Vagina (tissue), 2 donors: ENCODE measurements around the gene TMEM141. TPM values are rescaled to one million over a fixed set of nuclear protein-coding genes. Genes with fewer than 3 reads are reported as not detected.
"Not testable (repeated sequence)": the region's sequence is repeated elsewhere in the genome, so short reads cannot be mapped to it uniquely, and the experiment has no call there.

Source experiments
- DNase-seq, 2 donors: peaks; one replicate each; pipeline ENCODE4 v3.0.0-alpha.2; 2017; ENCODE audit errors: extremely low spot score in 2 of 2
- H3K27ac ChIP-seq: fragments of 200-600 bp; sonication (generic); one replicate; pipeline ENCODE4 v1.5.1; 2019
- H3K27me3 ChIP-seq: fragments of 200-600 bp; sonication (generic); one replicate; pipeline ENCODE4 v1.5.1; 2019
- H3K36me3 ChIP-seq, 2 donors: fragments of 200-600 bp; sonication (generic); one replicate each; pipeline ENCODE4 v1.5.1; 2017 to 2019
- H3K4me1 ChIP-seq: fragments of 200-600 bp; sonication (generic); one replicate; pipeline ENCODE4 v1.5.1; 2019
- H3K4me3 ChIP-seq, 2 donors: fragments of 200-600 bp; sonication (generic); 1 replicate in 1 of 2; 2 replicates in 1 of 2; pipeline ENCODE4 v1.5.1; 2016 to 2019
- H3K9me3 ChIP-seq: fragments of 200-600 bp; sonication (generic); one replicate; pipeline ENCODE4 v1.5.1; 2019
- CTCF ChIP-seq, 3 experiments: fragments of 450-650 bp in 2 of 3; fragments of 200-600 bp in 1 of 3; sonication (generic) in 1 of 3; IDR thresholded peaks; one replicate each; pipeline ENCODE4 v1.5.1; 2017 to 2019; ENCODE audit warnings: antibody characterized with exemption in 3 of 3, mild to moderate bottlenecking in 2 of 3, moderate library complexity in 2 of 3
- POLR2A ChIP-seq, 2 donors: fragments of 450-650 bp; IDR thresholded peaks; one replicate each; pipeline ENCODE4 v1.6.1; 2017; ENCODE audit warnings: antibody characterized with exemption in 2 of 2, mild to moderate bottlenecking in 2 of 2, moderate library complexity in 2 of 2
- POLR2AphosphoS5 ChIP-seq, 2 donors: sonication (generic); formaldehyde crosslinking; IDR thresholded peaks; one replicate each; pipeline ENCODE4 v1.9.0; 2017; ENCODE audit warnings: antibody characterized with exemption in 2 of 2, mild to moderate bottlenecking in 2 of 2, low read depth in 1 of 2; ENCODE audit not compliant: insufficient read depth in 1 of 2
- intact Hi-C: fragments of 100-400 bp; cut with DNase I; formaldehyde crosslinking; loops from one replicate; pipeline ENCODE4 v1.15.1; 2023
- total RNA-seq: library from RNA; depleted of rRNA; stranded (reverse); fragments of >200 nt; gene quantifications from one replicate; pipeline ENCODE4 v1.2.3, GENCODE V29; 2016

TMEM141 gene
- total RNA-seq, 1 donor from 2014 or later: 64.1 TPM

DNA sequence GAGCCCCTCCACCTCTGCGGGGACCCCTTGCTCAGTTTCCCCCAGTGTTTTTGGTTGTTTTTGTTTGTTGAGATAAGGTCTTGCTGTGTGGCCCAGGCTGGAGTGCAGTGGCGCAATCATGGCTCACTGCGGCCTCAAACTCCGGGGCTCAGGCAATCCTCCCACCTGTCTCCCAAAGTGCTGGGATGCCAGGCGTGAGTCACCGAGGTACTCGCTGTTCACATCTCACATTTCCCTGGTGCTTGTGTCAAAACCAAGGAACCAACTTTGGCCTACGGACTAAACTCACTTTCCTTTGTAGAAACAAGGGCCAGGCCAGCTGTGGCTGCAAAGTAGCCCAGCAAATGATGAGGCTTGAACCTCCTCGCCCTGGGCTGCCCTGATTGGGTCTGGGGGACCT, 41.4 kb downstream of the TMEM141 start:
- TF ChIP-seq POLR2AphosphoS5 (IDR thresholded peaks at IDR 0.05; ENCODE audit: insufficient read depth in 1 of 2, low read depth in 1 of 2) (no peak), POLR2A (IDR thresholded peaks at IDR 0.05) (no peak), CTCF (IDR thresholded peaks at IDR 0.05) (no peak)
- peaks cover 0 to 45% of the 10 kb centered on the region in 2 donors for H3K36me3 ChIP-seq

GRCh38 chr9:136833381-136834048, 42.4 kb downstream of the TMEM141 start:
- intact Hi-C loops, H3K4me1 ChIP-seq, DNase-seq, H3K27me3 ChIP-seq, H3K27ac ChIP-seq, H3K4me3 ChIP-seq, H3K9me3 ChIP-seq: not testable (repeated sequence)
- peaks cover 0 to 40% of the 10 kb centered on the region in 2 donors for H3K36me3 ChIP-seq

More for the DNA sequence above, 41.4 kb downstream of the TMEM141 start:
- Histone ChIP-seq H3K27ac (no peak overlapping the region), H3K4me3 (no peak overlapping the region), H3K4me1 (no peaks in the 10 kb centered on the region), H3K9me3 (no peaks in the 10 kb centered on the region), H3K27me3 (no peaks in the 10 kb centered on the region)
- no peak for DNase-seq
- intact Hi-C loops: no loop called here

- intact Hi-C loops: no loop called here
- no peak overlapping the region for H3K4me3 ChIP-seq
- DNase-seq: no peak
- H3K9me3 ChIP-seq: no peaks in the 10 kb centered on the region
- peaks cover 0 to 40% of the 10 kb centered on the region in 2 donors for H3K36me3 ChIP-seq
- no peaks in the 10 kb centered on the region for H3K4me1 ChIP-seq
- H3K27me3 ChIP-seq: no peaks in the 10 kb centered on the region
- TF ChIP-seq CTCF (IDR thresholded peaks at IDR 0.05): no peak
- no peak for TF ChIP-seq POLR2A (IDR thresholded peaks at IDR 0.05)
- no peak for TF ChIP-seq POLR2AphosphoS5 (IDR thresholded peaks at IDR 0.05; ENCODE audit: insufficient read depth in 1 of 2, low read depth in 1 of 2)
- H3K27ac ChIP-seq: no peak overlapping the region
These were observed 44.2 kb downstream of the TMEM141 start for GRCh38 chr9:136835162-136835931.

DNA sequence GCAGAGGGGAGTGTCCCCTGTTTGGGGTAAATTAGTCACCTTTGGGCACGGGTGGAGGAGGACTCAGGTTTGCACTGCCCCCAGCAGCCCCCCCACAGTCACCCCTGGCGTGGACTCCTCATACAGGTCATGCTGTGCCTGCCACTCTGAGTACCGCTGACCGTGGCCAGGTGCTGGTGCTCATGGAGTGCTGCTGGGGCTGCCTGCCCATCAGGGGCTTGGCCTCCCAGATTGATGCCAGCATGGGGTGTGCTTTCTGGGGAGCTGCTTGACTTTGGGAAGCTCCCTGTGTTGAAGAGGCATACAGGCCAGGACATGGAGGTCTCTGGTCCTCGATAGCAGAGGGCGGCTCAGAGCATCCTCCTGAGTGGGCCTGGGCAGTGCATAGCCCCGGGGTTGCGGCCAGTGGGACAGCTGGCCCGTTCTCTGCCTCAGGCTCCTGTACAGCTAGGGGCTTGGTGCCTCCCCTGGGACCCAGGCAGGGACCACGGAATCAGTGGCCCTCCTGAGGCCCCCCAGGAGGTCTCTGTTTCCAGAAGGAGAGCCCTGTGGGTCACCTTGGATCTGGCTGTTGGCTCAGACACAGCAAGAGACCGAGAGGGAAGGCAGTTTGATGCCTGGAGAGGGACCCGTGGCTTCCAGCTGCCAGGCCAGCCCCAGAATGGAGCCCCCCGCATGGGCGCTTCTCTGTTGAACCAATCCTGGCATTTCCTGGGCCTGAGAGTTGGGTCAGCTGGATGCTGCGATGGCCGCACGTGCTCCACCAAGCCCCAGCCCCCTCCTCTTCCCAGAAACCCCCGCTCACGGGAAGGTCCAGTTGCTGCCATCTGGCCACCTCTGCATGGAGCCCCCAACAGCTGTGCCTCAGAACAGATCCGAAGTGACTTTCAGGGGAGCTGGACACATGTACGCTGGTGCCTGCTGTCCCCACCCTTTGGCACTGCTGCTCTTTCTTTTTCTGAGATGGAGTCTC, 45.1 kb downstream of the TMEM141 start:
- intact Hi-C loops: no loop called here
- no peak overlapping the region for H3K27ac ChIP-seq
- no peaks in the 10 kb centered on the region for H3K27me3 ChIP-seq
- no peak for TF ChIP-seq POLR2A (IDR thresholded peaks at IDR 0.05)
- TF ChIP-seq POLR2AphosphoS5 (IDR thresholded peaks at IDR 0.05; ENCODE audit: insufficient read depth in 1 of 2, low read depth in 1 of 2): no peak
- TF ChIP-seq CTCF (IDR thresholded peaks at IDR 0.05): no peak
- DNase-seq: no peak
- peaks cover 2% of the 10 kb centered on the region for H3K4me1 ChIP-seq
- peaks cover 0 to 32% of the 10 kb centered on the region in 2 donors for H3K36me3 ChIP-seq
- H3K4me3 ChIP-seq: no peak overlapping the region
- H3K9me3 ChIP-seq: no peaks in the 10 kb centered on the region

GRCh38 chr9:136837146-136837855, 46.2 kb downstream of the TMEM141 start:
- H3K27me3 ChIP-seq: no peaks in the 10 kb centered on the region
- no peak for TF ChIP-seq POLR2A (IDR thresholded peaks at IDR 0.05)
- no peak for TF ChIP-seq POLR2AphosphoS5 (IDR thresholded peaks at IDR 0.05; ENCODE audit: insufficient read depth in 1 of 2, low read depth in 1 of 2)
- no peak for TF ChIP-seq CTCF (IDR thresholded peaks at IDR 0.05)
- no peak overlapping the region for H3K4me3 ChIP-seq
- no peak for DNase-seq
- no peak overlapping the region for H3K27ac ChIP-seq
- H3K9me3 ChIP-seq: no peaks in the 10 kb centered on the region
- peaks cover 13% of the 10 kb centered on the region for H3K4me1 ChIP-seq
- peaks cover 0 to 21% of the 10 kb centered on the region in 2 donors for H3K36me3 ChIP-seq
- intact Hi-C loops: no loop called here

DNA sequence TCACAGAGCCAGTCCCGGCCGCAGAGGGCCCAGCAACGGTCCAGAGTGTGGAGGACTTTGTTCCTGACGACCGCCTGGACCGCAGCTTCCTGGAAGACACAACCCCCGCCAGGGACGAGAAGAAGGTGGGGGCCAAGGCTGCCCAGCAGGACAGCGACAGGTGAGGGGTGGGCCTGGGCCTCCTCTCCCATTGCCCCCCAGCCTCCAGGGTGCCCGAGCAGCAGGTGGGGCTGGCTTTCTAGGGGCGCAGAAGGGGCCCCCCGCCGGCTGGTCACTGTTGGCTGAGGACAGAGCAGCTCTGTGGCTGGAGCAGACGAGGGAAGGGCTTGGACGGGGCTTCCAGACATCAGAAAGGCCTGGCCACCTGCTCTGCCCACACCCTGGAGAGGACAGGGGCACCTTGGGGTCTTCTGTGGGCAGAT, 46.7 kb downstream of the TMEM141 start:
- not testable (repeated sequence) for DNase-seq

More for the DNA sequence above, 46.7 kb downstream of the TMEM141 start:
- H3K36me3 ChIP-seq: peaks cover 0 to 16% of the 10 kb centered on the region in 2 donors
- intact Hi-C loops, H3K27me3 ChIP-seq, H3K4me3 ChIP-seq, H3K27ac ChIP-seq, H3K9me3 ChIP-seq: not testable (repeated sequence)
- H3K4me1 ChIP-seq: peaks cover 19% of the 10 kb centered on the region
